ENCODE data around the gene PTPRK. TPM values are rescaled to one million over a fixed set of nuclear protein-coding genes. Genes with fewer than 3 reads are reported as not detected.

PTPRK gene
- total and polyA plus RNA-seq, 9 of the 15 experiments (the other 6 are each of a cell fraction or from before 2014, with no cell fraction given) = 0.04 to 0.51 TPM; not detected in 7

- Histone ChIP-seq H3K4me1 (replicated peaks in 1 of 2; ENCODE audit: control insufficient read depth in 2 of 2, insufficient read depth in 2 of 2, low read length in 2 of 2) (peaks cover 0 to 6% of the 10 kb centered on the region in 2 experiments; a peak in 2 of 5 replicates), H3K79me2 (ENCODE audit: control insufficient read depth, insufficient read depth, low read length) (no peaks in the 10 kb centered on the region), H3K4me2 (ENCODE audit: insufficient read depth, low read length) (no peak overlapping the region), H4K20me1 (replicated peaks; ENCODE audit: control insufficient read depth, insufficient read depth, low read length) (no peaks in the 10 kb centered on the region), H3K9me3 (replicated peaks; ENCODE audit: control insufficient read depth, insufficient read depth, low read depth, low read length) (no peaks in the 10 kb centered on the region), H3K9ac (ENCODE audit: insufficient read depth in 1 of 2, low read depth in 2 of 2, low read length in 2 of 2) (no peak overlapping the region), H3K27me3 (ENCODE audit: control insufficient read depth in 2 of 2, insufficient read depth in 2 of 2, low read length in 2 of 2) (no peaks in the 10 kb centered on the region), H3K9me1 (ENCODE audit: control insufficient read depth, insufficient read depth, low read length) (no peaks in the 10 kb centered on the region), H3K36me3 (ENCODE audit: control insufficient read depth, insufficient read depth, low read length) (no peaks in the 10 kb centered on the region), H3K4me3 (no peak overlapping the region), H2AFZ (ENCODE audit: low read depth, low read length) (no peak overlapping the region; the same call in 1 of the 2 replicates), H3K27ac (ENCODE audit: extremely low read depth, low read depth, low read length) (no peak overlapping the region)
- no TSS peak for BruUV-seq (replicated peaks)
- in situ Hi-C loops (cut with MboI) = no loop called here
- FAIRE-seq = no peak
- ChIA-PET POLR2A (no interaction called here), CTCF (ENCODE audit: low intra/inter-chr PET ratio) (no interaction called here)
- no peak for DNase-seq (ENCODE audit: extremely low read depth in 1 of 4, low spot score in 3 of 4)
- intact Hi-C loops (cut with micrococcal nuclease) = no loop called here
- 32% methylated on average over 16 of the region's 39 CpGs for WGBS (ENCODE audit: insufficient coverage, low coverage, missing lambda C conversion rate)
- no peak for TF ChIP-seq ZNF717 (CRISPR knock-in tag; IDR thresholded peaks at IDR 0.05)
- TF ChIP-seq MGA (IDR thresholded peaks at IDR 0.05) = no peak
- TF ChIP-seq NFIC (IDR thresholded peaks at IDR 0.05) = no peak
- TF ChIP-seq MEIS2 (IDR thresholded peaks at IDR 0.05; ENCODE audit: partially characterized antibody) = no peak
- peak; percentile 22; the same call in 2 of the 3 replicates for ATAC-seq
These were observed 416 bp downstream of the PTPRK start for GRCh38 chr6:128519931-128520435.

Data from K562 (cell line).